Measurements from ENCODE around the gene COL1A2. TPM values are rescaled to one million over a fixed set of nuclear protein-coding genes. Genes with fewer than 3 reads are reported as not detected.

The COL1A2 gene
- polyA plus RNA-seq, 12 donors = 1,848 to 7,596 (median 4,357) TPM

- no peak for DNase-seq
Measured at GRCh38 chr7:94472608-94473007, 77.9 kb downstream of the COL1A2 start.

- no peak for DNase-seq
Measured at GRCh38 chr7:94476251-94476840, 81.7 kb downstream of the COL1A2 start.

- no peak for DNase-seq
Measured at GRCh38 chr7:94477878-94478277, 83.2 kb downstream of the COL1A2 start.

DNA sequence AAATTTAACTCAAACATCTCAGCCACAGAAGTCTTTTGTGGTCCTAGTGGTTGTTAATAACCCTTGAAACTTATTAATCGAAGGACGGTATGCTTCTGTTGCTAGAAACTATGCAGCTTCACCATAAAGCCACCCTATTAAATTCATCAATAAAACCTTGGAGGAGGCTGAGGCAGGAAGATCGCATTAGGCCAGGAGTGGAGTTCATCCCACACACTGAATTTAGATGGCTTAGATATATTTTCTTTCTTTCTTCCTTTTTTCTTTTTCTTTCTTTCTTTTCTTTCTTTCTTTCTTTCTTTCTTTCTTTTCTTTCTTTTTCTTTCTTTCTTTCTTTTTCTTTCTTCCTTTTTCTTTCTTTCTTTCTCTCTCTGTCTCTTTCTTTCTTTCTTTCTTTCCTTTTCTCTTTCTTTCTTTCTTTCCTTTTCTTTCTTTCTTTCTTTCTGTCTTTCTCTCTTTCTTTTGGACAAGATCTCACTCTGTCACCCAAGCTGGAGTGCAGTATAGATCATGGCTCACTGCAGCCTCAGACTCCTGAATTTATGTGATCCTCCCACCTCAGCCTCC lies 84.0 kb downstream of the COL1A2 start:
- DNase-seq = no peak

Other genes with a start within 250 kb of the COL1A2 start
- 100 to 1,000 TPM in 1 of 12 donors, 10 to 100 TPM in 11; 43.3 to 466 (median 75.8) TPM for gene CASD1, start 114.9 kb downstream of the COL1A2 start, polyA plus RNA-seq (ENCODE audit: insufficient read length in 12 of 12)

Data from muscle of arm (tissue), 12 donors.